NCI-H1092 (cell line): Measurements from ENCODE around the gene STX1B.

Source experiments
- DNase-seq: peaks from one replicate; lab custom pipeline; 2025; lab: John Stamatoyannopoulos, UW

STX1B gene

DNA sequence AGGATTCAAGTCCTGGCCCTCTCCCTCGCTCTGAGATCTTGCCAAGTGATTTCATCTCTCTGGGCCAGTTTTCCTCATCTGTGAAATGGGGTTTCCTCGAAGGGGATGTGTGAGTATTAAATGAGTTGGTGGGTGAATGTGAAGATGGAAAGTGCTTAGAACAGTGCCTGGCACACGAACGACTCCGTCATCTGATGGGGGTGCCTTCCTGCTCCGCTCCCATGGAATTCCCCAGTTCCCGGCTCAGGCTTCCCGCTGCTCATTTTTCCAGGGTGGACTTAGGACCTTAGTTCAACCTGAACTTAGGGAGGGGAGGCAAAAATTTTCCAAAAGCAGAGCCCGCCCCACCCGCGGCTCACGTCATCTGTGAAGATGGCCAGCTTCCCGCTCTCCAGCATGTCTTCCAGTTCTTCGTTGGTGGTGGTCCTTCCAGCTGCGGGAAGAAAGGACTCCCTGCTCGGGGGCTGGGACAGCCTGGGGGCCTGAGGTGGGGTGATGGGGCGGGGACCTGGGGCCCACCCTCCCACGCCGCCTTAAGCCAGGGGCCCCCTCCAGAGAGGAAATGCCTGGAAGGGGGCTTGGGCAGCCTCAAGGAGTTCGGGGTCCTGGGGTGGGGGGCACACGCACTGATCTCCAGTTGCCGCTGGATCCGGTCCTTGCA lies 14.0 kb downstream of the STX1B start:
- no peak for DNase-seq

- no peak for DNase-seq
Measured at GRCh38 chr16:30995927-30996323, 14.5 kb downstream of the STX1B start.

GRCh38 chr16:30992931-30993816 lies 17.3 kb downstream of the STX1B start:
- DNase-seq = no peak

- DNase-seq = no peak
Measured at GRCh38 chr16:30992276-30992780, 18.1 kb downstream of the STX1B start.

DNA sequence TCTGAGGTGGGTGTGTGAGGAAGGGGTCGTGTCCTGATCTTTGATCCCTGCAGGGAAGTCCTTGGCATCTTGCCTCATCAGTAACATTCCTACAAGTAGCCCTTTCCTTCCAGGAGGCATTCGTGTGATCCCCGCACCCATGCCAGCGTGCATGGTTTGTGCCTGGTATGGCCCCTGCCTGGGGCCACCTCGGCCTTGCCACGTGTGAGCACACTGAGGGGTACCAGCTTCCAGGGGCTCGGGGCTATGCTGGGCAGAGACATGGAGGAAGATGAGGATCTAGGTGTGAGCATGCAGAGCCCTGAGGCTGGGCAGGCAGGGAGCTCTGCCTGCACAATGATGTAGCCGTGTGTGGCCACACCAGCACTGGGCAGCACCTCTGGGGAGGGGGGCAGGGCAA lies 19.4 kb downstream of the STX1B start:
- DNase-seq = no peak

DNA sequence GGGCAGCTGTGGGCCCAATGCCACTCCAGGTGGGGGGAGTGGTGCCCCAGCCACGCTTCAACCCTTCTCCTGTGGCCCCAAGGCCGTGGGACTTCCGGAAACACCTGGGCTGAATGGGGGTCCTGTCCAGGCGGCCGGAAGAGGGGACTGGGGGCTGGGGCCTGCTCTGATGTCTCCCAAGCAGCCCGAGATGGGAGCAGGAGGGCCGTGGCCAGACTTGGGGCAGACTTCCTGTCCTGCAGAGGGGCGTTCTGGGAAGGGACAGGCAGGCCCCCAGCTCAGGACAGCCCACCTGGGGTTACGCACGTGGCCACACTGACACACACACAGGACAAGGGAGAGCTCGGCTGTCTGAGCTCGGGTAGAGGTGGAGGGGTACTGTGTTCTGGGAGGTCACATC lies 20.3 kb downstream of the STX1B start:
- DNase-seq = no peak

GRCh38 chr16:30989469-30990047 lies 20.9 kb downstream of the STX1B start:
- DNase-seq = no peak

DNA sequence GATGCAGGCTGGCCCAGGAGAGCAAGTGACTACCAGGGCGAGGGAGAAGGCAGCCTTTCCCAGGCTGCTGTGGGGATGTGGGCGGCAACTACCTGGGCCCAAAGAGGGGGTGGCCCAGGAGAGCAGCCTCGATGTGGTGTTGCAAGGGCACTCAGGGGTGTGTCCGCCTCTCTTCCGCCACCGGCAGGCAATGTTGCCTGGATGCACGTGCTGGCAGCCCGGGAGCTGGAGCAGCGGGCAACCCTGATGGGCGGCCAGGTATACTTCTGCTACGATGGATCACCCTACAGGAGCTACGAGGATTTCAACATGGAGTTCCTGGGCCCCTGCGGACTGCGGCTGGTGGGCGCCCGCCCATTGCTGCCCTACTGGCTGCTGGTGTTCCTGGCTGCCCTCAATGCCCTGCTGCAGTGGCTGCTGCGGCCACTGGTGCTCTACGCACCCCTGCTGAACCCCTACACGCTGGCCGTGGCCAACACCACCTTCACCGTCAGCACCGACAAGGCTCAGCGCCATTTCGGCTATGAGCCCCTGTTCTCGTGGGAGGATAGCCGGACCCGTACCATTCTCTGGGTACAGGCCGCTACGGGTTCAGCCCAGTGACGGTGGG lies 22.8 kb downstream of the STX1B start:
- DNase-seq = no peak

GRCh38 chr16:30986129-30986991 lies 24.1 kb downstream of the STX1B start:
- no peak for DNase-seq

DNA sequence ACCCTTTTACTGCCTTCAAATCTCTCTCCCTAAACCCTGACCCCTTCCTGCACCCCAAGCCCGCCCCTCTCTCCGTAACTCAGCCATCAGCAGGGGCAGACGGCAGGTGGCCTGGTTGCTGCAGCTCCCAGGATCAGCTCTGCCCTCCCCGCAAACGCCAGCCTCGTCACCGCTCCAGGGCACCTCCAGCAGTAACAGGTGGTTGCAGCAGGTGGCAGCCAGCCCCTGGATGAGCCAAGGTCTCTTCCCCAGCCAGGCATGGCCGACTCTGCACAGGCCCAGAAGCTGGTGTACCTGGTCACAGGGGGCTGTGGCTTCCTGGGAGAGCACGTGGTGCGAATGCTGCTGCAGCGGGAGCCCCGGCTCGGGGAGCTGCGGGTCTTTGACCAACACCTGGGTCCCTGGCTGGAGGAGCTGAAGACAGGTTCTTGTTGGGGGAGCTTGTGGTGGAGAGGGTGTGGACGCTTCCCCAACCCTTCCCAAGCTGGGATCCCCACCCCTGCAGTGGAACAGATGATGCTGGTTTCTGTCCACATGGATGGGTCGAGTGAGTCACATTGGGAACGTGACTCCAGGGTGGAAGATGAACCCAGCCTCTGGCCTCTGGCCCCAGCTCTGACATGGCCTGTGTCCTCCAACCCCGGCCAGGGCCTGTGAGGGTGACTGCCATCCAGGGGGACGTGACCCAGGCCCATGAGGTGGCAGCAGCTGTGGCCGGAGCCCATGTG lies 24.9 kb downstream of the STX1B start:
- DNase-seq = no peak

GRCh38 chr16:30984669-30985400 lies 25.6 kb downstream of the STX1B start, which contains the start of gene HSD3B7:
TSS of gene HSD3B7 (plus strand) at chr16:30985207. CDS start at chr16:30985659, 452 bp downstream.
- DNase-seq = peak; percentile 56

DNA sequence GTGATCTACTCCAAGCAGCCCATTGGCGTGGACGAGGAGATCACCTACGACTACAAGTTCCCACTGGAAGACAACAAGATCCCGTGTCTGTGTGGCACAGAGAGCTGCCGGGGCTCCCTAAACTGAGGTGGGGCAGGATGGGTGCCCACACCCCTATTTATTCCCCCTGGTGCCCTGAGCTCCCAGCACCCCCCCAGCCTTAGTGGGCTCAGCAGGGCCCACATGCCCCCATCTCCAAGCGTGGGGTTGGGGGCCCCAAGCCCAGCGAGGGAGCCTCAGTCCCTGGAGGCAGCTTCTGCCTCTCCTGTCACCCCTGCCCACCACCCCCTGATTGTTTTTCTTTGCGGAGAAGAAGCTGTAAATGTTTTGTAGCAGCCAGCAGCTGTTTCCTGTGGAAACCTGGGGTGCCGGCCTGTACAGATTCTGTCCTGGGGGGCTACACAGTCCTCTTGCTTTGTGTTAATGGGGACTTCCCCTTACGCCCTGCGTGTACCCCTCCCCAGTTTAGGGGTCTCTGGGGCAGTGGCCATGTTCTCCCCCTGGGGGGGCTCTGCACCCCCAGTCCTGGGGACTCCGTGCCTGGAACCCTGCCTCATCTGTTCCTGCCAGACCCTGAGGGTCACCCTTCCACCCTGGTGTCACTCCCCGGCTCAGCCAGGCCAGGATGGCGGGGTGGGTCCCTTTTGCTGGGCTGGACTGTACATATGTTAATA lies 26.4 kb downstream of the STX1B start:
- no peak for DNase-seq

GRCh38 chr16:30983289-30983889 lies 27.0 kb downstream of the STX1B start:
- no peak for DNase-seq

DNA sequence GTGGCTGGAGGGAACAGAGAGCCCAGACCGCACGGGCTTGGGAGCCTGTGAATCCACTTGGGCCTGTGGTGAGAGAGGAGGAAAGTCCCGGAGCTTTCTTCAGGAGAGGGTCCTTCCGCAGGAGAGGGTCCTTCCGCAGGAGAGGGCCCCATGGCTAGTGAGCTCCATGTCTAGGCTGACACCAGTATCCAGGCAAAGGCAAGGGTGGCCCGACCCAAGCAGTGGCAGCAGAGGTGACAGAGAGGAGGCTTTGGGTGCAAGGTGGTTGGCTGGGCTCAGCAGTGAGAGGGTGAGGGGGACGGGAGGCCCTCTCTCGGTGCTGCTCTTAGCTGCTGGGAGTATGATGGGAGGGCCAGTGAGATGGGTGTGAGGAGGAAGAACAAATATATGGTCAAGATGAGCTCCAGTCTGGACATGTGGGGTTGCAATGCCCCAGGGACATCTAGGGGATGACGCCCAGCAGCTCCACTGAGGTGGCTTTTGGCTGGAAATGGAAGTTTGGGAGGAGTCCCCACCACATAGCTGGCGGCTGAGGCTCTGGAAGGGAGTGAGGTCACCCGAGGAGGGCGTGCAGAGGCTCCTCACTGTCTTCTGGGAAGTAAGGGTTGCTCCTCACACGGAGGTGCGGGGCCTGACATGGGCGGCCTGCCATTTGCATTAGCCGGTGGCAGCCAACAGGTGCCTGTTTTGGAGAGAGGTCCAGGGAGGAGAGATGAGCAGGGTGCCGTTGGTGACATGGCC lies 27.7 kb downstream of the STX1B start:
- no peak for DNase-seq

DNA sequence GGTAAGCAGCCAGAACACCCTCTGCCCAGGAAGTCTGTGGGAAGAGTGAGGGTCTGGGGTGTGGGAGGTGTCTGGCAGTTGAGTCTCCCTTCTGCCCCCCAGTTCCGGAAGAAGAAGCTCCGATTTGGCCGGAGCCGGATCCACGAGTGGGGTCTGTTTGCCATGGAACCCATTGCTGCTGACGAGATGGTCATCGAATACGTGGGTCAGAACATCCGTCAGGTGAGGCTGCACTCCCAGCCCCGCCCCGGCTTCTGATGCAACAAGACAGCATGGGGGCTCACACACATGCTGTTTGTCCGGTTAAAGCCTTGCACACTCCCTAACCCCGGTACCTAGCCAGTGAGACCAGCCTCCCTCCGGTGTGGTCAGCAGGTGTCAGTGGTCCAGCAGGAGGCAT lies 29.5 kb downstream of the STX1B start:
- DNase-seq = no peak

- DNase-seq = no peak
Measured at GRCh38 chr16:30980434-30980833, 30.0 kb downstream of the STX1B start.

DNA sequence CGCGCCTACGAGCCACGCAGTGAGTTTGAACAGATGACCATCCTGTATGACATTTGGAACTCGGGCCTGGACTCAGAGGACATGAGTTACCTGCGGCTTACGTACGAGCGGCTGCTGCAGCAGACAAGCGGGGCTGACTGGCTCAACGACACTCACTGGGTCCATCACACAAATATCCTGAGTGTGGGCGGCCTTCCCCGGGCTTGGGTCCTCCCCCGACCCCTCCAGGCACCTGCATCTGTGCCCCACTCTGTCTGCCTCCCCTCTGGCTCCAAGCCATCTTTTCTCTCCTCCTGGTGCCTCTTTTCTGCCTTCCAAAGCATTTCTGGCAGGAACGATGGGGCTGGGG lies 30.4 kb downstream of the STX1B start:
- DNase-seq = no peak
